Caco-2 (cell line): ENCODE measurements around the gene MKRN2. TPM values are rescaled to one million over a fixed set of nuclear protein-coding genes. Genes with fewer than 3 reads are reported as not detected.

Experiments
- Bru-seq: library from RNA; stranded (reverse); fragments of 400-500 nt; gene quantifications from one replicate; lab custom pipeline; 2021; lab: Mats Ljungman, UMichigan
- BruChase-seq, 2 experiments: library from RNA; stranded (reverse); fragments of 400-500 nt; gene quantifications; one replicate each; lab custom pipeline; 2021; lab: Mats Ljungman, UMichigan
- BruUV-seq: library from RNA; stranded (reverse); fragments of 400-500 nt; replicated peaks from 2 replicates; lab custom pipeline; 2021; lab: Mats Ljungman, UMichigan
- CTCF ChIA-PET: fragments of 300-600 bp; sonication (Branson Sonifier 250); formaldehyde crosslinking; loops from one replicate; lab custom pipeline; 2022; ENCODE audit warnings: antibody characterized with exemption; lab: Charles Lee
- POLR2A ChIA-PET: fragments of 300-600 bp; sonication (Branson Sonifier 250); formaldehyde crosslinking; loops from one replicate; lab custom pipeline; 2022; ENCODE audit warnings: antibody characterized with exemption; lab: Charles Lee
- DNase-seq, 2 experiments: peaks; one replicate each; pipeline versions ENCODE4 v3.0.0 to v3.0.0-alpha.2; 2020 to 2022
- H3K27me3 ChIP-seq: replicated peaks from 2 replicates; pipeline ENCODE4 v1.6.0; 2011; ENCODE audit warnings: low read length; ENCODE audit not compliant: control insufficient read depth, insufficient read depth
- H3K36me3 ChIP-seq: 2 replicates; pipeline ENCODE4 v1.5.1; 2011; ENCODE audit warnings: low read length; ENCODE audit not compliant: control insufficient read depth, insufficient read depth
- H3K4me1 ChIP-seq: fragments of 250-450 bp; sonication (Bioruptor Pico); 2 replicates; pipeline ENCODE4 v1.5.1; 2020; ENCODE audit warnings: mild to moderate bottlenecking
- H3K4me3 ChIP-seq: 2 replicates; pipeline ENCODE4 v1.5.1; 2011; ENCODE audit warnings: low read depth, mild to moderate bottlenecking, control low read depth, low read length
- H3K9me3 ChIP-seq: fragments of 250-450 bp; sonication (Bioruptor Pico); 2 replicates; pipeline ENCODE4 v1.5.1; 2020; ENCODE audit warnings: mild to moderate bottlenecking, moderate library complexity
- H3K27ac Mint-ChIP-seq: one replicate; pipeline ENCODE4 v1.8.0; 2022; ENCODE audit warnings: mixed read lengths; ENCODE audit not compliant: unreplicated experiment
- H3K27me3 Mint-ChIP-seq: one replicate; pipeline ENCODE4 v1.8.0; 2022; ENCODE audit warnings: mixed read lengths; ENCODE audit not compliant: insufficient read depth, unreplicated experiment
- H3K36me3 Mint-ChIP-seq: one replicate; pipeline ENCODE4 v1.8.0; 2022; ENCODE audit warnings: mild to moderate bottlenecking, mixed read lengths; ENCODE audit not compliant: insufficient read depth, unreplicated experiment
- H3K4me1 Mint-ChIP-seq: one replicate; pipeline ENCODE4 v1.8.0; 2022; ENCODE audit warnings: low read depth, mixed read lengths; ENCODE audit not compliant: unreplicated experiment
- H3K4me3 Mint-ChIP-seq: one replicate; pipeline ENCODE4 v1.8.0; 2022; ENCODE audit warnings: mild to moderate bottlenecking, moderate library complexity, mixed read lengths; ENCODE audit not compliant: unreplicated experiment
- H3K9me3 Mint-ChIP-seq: one replicate; pipeline ENCODE4 v1.8.0; 2022; ENCODE audit warnings: mixed read lengths; ENCODE audit not compliant: unreplicated experiment
- intact Hi-C: fragments of 100-400 bp; cut with micrococcal nuclease; formaldehyde crosslinking; loops from one replicate; pipeline ENCODE4 v1.10.0; 2022; ENCODE audit not compliant: unreplicated experiment
- long read RNA-seq: library from polyadenylated mRNA; stranded (forward); transcript quantifications from one replicate; pipeline ENCODE4 v2.0.0, GENCODE V29; 2022
- total RNA-seq: library from RNA; stranded (reverse); gene quantifications from 2 replicates; pipeline ENCODE4 v1.2.3, GENCODE V29; 2022
- TF ChIP-seq, protein P1 (sequence below), 2 experiments: fragments of 200-600 bp in 1 of 2; IDR thresholded peaks; 1 replicate in 1 of 2; 2 replicates in 1 of 2; pipeline versions ENCODE4 v1.5.1 to v1.8.0; 2011 to 2022; ENCODE audit warnings: antibody characterized with exemption in 1 of 2, control low read depth in 1 of 2, inconsistent platforms in 1 of 2, low read depth in 1 of 2, low read length in 1 of 2, mild to moderate bottlenecking in 1 of 2, moderate library complexity in 1 of 2; ENCODE audit not compliant: insufficient read depth in 1 of 2, severe bottlenecking in 1 of 2, unreplicated experiment in 1 of 2

MKRN2 gene
- total RNA-seq (22.4 and 25.2 TPM in 2 replicates), Bru-seq, nascent RNA (percentile 83 among the genes with signal in this experiment), BruChase-seq, experiment 1, labeled RNA remaining after a 2-hour chase (percentile 84 among the genes with signal in this experiment), BruChase-seq, experiment 2, labeled RNA remaining after a 6-hour chase (percentile 75 among the genes with signal in this experiment)
- long read RNA-seq, transcript MKRN2-201 (8 exons, 2,848 nt): major isoform, 68 of 86 reads
- long read RNA-seq, partial matches to known transcripts: 3 of 86 reads
- long read RNA-seq, other reads (novel, unspliced or antisense): 10 of 86 reads

DNA sequence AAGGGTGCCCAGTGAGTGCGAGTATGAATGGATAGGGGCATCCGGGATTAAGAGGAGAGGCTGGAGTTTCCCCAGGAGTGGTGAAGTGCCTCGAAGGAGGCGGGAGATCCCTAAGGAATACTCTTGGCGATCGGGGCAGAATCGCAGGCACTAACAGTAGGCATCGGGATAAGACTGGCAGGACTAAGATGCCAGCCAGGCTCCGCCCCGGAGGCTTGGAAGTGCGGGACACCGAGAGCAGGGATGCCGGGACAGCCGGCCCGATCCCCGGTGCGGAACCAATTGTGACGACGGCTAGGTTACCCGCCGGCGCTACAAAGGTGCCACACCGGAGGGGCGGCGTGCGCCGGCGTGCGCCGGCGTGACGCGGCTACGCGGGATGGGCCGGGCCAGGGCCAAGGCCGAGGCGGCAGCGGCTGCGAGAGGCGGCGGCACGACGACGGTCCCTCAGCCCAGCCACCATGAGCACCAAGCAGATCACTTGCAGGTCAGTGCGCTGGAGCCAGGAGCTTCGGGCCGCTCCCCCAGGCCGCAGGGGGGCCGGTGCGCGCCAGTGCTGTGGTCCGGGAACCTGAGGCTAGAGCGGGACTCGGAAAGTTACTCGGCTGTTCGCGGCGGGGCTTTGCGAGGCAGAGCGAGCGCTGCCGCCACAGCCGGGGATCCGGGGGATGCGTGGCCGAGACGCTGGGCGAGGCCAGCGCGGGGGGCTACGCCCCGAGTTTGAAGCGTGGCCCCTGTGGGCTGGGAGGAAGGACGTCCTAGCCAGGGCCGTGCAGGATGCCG is at the start of gene MKRN2:
Gene MKRN2 (plus strand): TSS at position 398 of the 783 bp plus-strand sequence. CDS start 64 bp downstream, at position 462.
- ChIA-PET POLR2A (interaction anchor here (0.6 to 1.6 kb wide), 4 partner anchors 12 to 25 kb away, joined by 3 to 8 read pairs (median 4); partner anchors contain the start of gene MKRN2OS), CTCF (interaction anchor here (0.6 kb wide), 1 partner anchor 33 kb away, joined by 6 read pairs; no protein-coding TSS in a partner anchor)
- intact Hi-C loops: no loop called here
- Mint-ChIP-seq H3K4me1 (peaks cover 20% of the 10 kb centered on the region), H3K27ac (peak within 1 kb of the TSS; percentile 81), H3K4me3 (peak within 1 kb of the TSS; percentile 91), H3K9me3 (no peaks in the 10 kb centered on the region), H3K27me3 (no peaks in the 10 kb centered on the region), H3K36me3 (peaks cover 8% of the 10 kb centered on the region)
- no TSS peak for BruUV-seq
- peak; percentile 86 to 91 for DNase-seq
- Histone ChIP-seq H3K4me3 (peak within 1 kb of the TSS; percentile 94), H3K36me3 (no peaks in the 10 kb centered on the region), H3K4me1 (peaks cover 11% of the 10 kb centered on the region), H3K27me3 (no peaks in the 10 kb centered on the region), H3K9me3 (no peaks in the 10 kb centered on the region)
- TF ChIP-seq, protein P1, sequence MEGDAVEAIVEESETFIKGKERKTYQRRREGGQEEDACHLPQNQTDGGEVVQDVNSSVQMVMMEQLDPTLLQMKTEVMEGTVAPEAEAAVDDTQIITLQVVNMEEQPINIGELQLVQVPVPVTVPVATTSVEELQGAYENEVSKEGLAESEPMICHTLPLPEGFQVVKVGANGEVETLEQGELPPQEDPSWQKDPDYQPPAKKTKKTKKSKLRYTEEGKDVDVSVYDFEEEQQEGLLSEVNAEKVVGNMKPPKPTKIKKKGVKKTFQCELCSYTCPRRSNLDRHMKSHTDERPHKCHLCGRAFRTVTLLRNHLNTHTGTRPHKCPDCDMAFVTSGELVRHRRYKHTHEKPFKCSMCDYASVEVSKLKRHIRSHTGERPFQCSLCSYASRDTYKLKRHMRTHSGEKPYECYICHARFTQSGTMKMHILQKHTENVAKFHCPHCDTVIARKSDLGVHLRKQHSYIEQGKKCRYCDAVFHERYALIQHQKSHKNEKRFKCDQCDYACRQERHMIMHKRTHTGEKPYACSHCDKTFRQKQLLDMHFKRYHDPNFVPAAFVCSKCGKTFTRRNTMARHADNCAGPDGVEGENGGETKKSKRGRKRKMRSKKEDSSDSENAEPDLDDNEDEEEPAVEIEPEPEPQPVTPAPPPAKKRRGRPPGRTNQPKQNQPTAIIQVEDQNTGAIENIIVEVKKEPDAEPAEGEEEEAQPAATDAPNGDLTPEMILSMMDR (IDR thresholded peaks at IDR 0.05; ENCODE audit: insufficient read depth in 1 of 2, low read depth in 1 of 2, low read length in 1 of 2, severe bottlenecking in 1 of 2, unreplicated experiment in 1 of 2): peak in 1 of 2 experiments; percentile 1

DNA sequence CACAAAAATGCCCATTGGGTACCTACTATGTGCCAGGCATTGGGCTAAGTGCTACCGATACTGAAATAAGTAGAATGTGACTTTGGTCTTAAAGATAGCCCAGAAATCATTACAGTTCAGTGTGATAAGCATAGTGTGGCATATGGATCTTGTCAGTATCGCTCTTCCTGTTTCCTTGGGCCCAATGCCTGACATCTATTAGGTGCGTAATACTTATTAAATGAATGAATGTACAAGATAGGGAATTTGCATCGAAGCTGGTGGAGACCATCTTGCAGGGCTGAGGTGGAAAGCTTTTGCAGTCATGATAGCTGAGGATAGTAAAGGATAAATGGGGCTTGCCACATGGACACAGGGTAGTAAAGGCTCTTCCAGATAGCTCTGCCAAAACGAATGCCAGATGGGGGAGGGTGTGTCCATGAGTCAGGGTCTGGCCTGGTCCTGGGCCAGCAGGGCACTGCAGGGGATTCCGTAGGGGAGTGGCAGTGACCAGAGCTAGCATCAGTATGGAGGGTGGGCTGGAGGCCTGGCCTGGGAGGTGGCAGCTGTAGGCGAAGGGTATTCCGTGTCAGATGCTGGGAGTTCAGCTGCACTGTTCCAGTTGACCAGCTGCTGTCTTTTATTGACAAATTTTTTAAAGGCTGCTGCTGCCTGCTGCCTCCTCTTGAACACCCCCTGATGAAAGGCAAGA is 49.2 kb upstream of the MKRN2 start:
- 0 out of 2 replicates have a peak, but pooled peaks cover 2% of the 10 kb centered on the region for H3K36me3 ChIP-seq
- H3K4me3 Mint-ChIP-seq: no peak overlapping the region
- H3K27me3 ChIP-seq: no peaks in the 10 kb centered on the region
- H3K9me3 Mint-ChIP-seq: no peaks in the 10 kb centered on the region
- H3K36me3 Mint-ChIP-seq: peaks cover 35% of the 10 kb centered on the region
- H3K4me1 Mint-ChIP-seq: no peaks in the 10 kb centered on the region
- H3K4me3 ChIP-seq: no peak overlapping the region
- intact Hi-C loops: no loop called here
- no peaks in the 10 kb centered on the region for H3K9me3 ChIP-seq
- BruUV-seq: no TSS peak
- DNase-seq: no peak
- no peaks in the 10 kb centered on the region for H3K4me1 ChIP-seq
- ChIA-PET POLR2A (no interaction called here), CTCF (interaction anchor here (0.6 kb wide), 1 partner anchor 12 kb away, joined by 3 read pairs; no protein-coding TSS in a partner anchor)
- no peak overlapping the region for H3K27ac Mint-ChIP-seq
- TF ChIP-seq, protein P1 (IDR thresholded peaks at IDR 0.05; ENCODE audit: insufficient read depth in 1 of 2, low read depth in 1 of 2, low read length in 1 of 2, severe bottlenecking in 1 of 2, unreplicated experiment in 1 of 2): no peak
- no peaks in the 10 kb centered on the region for H3K27me3 Mint-ChIP-seq

DNA sequence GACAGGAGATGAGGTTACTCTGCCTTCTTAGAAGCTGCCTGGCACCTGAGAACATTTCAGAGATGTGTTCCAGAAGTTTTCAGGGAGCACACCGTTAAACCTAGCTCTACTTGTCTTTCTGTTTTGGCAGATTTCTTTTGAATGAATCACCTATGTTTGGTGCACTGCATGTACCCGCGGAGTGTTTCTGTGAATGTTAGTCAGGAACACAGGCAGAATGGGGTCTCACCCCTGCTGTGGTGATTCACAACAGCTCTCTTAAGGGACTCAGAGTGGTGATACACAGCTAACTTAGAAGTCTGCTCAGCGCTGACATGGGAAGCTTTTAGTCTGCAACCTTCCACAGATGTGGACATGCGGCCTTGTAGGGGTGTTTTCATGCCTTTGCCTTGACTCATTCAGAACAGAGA is 48.6 kb upstream of the MKRN2 start:
- Histone ChIP-seq H3K36me3 (0 out of 2 replicates have a peak, but pooled peaks cover 2% of the 10 kb centered on the region), H3K27me3 (no peaks in the 10 kb centered on the region), H3K4me1 (no peaks in the 10 kb centered on the region), H3K4me3 (no peak overlapping the region), H3K9me3 (no peaks in the 10 kb centered on the region)
- H3K27ac Mint-ChIP-seq: no peak overlapping the region
- H3K27me3 Mint-ChIP-seq: no peaks in the 10 kb centered on the region
- peaks cover 30% of the 10 kb centered on the region for H3K36me3 Mint-ChIP-seq
- ChIA-PET POLR2A (no interaction called here), CTCF (no interaction called here)
- TF ChIP-seq, protein P1 (IDR thresholded peaks at IDR 0.05; ENCODE audit: insufficient read depth in 1 of 2, low read depth in 1 of 2, low read length in 1 of 2, severe bottlenecking in 1 of 2, unreplicated experiment in 1 of 2): no peak
- H3K4me3 Mint-ChIP-seq: no peak overlapping the region
- no peaks in the 10 kb centered on the region for H3K9me3 Mint-ChIP-seq
- DNase-seq: no peak
- no peaks in the 10 kb centered on the region for H3K4me1 Mint-ChIP-seq
- no TSS peak for BruUV-seq
- intact Hi-C loops: no loop called here
